H9 (cell line): ENCODE results near the gene STIM2. TPM values are rescaled to one million over a fixed set of nuclear protein-coding genes. Genes with fewer than 3 reads are reported as not detected.

Experiments
- DNase-seq: peaks from one replicate; pipeline ENCODE4 v3.0.0-alpha.2; 2017
- H2AFZ ChIP-seq: one replicate; pipeline ENCODE4 v1.6.1; 2013; ENCODE audit warnings: mild to moderate bottlenecking, low read length, control low read depth, moderate library complexity
- H2AK5ac ChIP-seq: 2 replicates; pipeline ENCODE4 v1.6.1; 2013; ENCODE audit warnings: low read length, control low read depth, mixed read lengths; ENCODE audit not compliant: insufficient read length
- H2BK120ac ChIP-seq: one replicate; pipeline ENCODE4 v1.6.1; 2013; ENCODE audit warnings: low read depth, mild to moderate bottlenecking, low read length, control low read depth, inconsistent platforms; ENCODE audit not compliant: poor library complexity, severe bottlenecking
- H2BK12ac ChIP-seq: 2 replicates; pipeline ENCODE4 v1.6.1; 2013; ENCODE audit warnings: low read length, control low read depth, mixed read lengths, low read depth; ENCODE audit not compliant: insufficient read length
- H2BK15ac ChIP-seq: 2 replicates; pipeline ENCODE4 v1.6.1; 2013; ENCODE audit warnings: low read depth, low read length, control low read depth
- H2BK20ac ChIP-seq: one replicate; pipeline ENCODE4 v1.6.1; 2013; ENCODE audit warnings: low read depth, mild to moderate bottlenecking, low read length, control low read depth, inconsistent platforms; ENCODE audit not compliant: poor library complexity, severe bottlenecking
- H2BK5ac ChIP-seq: 2 replicates; pipeline ENCODE4 v1.6.1; 2013; ENCODE audit warnings: low read length, control low read depth, mixed read lengths; ENCODE audit not compliant: insufficient read length
- H3K14ac ChIP-seq: 2 replicates; pipeline ENCODE4 v1.6.1; 2013; ENCODE audit warnings: low read length, control low read depth; ENCODE audit not compliant: insufficient read depth
- H3K18ac ChIP-seq: 2 replicates; pipeline ENCODE4 v1.6.1; 2013; ENCODE audit warnings: low read depth, mild to moderate bottlenecking, mixed read lengths, low read length, control low read depth; ENCODE audit not compliant: insufficient read length
- H3K23ac ChIP-seq: 2 replicates; pipeline ENCODE4 v1.6.1; 2013; ENCODE audit warnings: low read length, control low read depth, mixed read lengths, low read depth; ENCODE audit not compliant: insufficient read length
- H3K23me2 ChIP-seq: 2 replicates; pipeline ENCODE4 v1.6.1; 2013; ENCODE audit warnings: low read depth, mild to moderate bottlenecking, mixed read lengths, low read length, control low read depth; ENCODE audit not compliant: insufficient read length, poor library complexity, severe bottlenecking
- H3K27ac ChIP-seq: 2 replicates; pipeline ENCODE4 v1.5.1; 2013; ENCODE audit warnings: low read length, control low read depth, mixed read lengths, low read depth; ENCODE audit not compliant: insufficient read length
- H3K27me3 ChIP-seq: 2 replicates; pipeline ENCODE4 v1.6.1; 2013; ENCODE audit warnings: low read length, control low read depth, inconsistent platforms; ENCODE audit not compliant: insufficient read depth
- H3K4ac ChIP-seq: 2 replicates; pipeline ENCODE4 v1.6.1; 2013; ENCODE audit warnings: low read depth, mild to moderate bottlenecking, control low read depth, inconsistent platforms, low read length, moderate library complexity
- H3K4me1 ChIP-seq: 2 replicates; pipeline ENCODE4 v1.6.1; 2013; ENCODE audit warnings: low read length, control low read depth, inconsistent platforms; ENCODE audit not compliant: insufficient read depth
- H3K4me2 ChIP-seq: 2 replicates; pipeline ENCODE4 v1.6.1; 2013; ENCODE audit warnings: low read length, control low read depth, mixed read lengths; ENCODE audit not compliant: insufficient read length, insufficient read depth
- H3K56ac ChIP-seq: 2 replicates; pipeline ENCODE4 v1.6.1; 2013; ENCODE audit warnings: low read depth, mild to moderate bottlenecking, mixed read lengths, low read length, control low read depth; ENCODE audit not compliant: insufficient read length
- H3K79me1 ChIP-seq: 2 replicates; pipeline ENCODE4 v1.6.1; 2013; ENCODE audit warnings: low read depth, mild to moderate bottlenecking, moderate library complexity, low read length, control low read depth, inconsistent platforms; ENCODE audit not compliant: insufficient read depth, poor library complexity, severe bottlenecking
- H3K79me2 ChIP-seq: 2 replicates; pipeline ENCODE4 v1.6.1; 2013; ENCODE audit warnings: low read length, control low read depth, inconsistent platforms; ENCODE audit not compliant: insufficient read depth
- H3K9ac ChIP-seq: 2 replicates; pipeline ENCODE4 v1.6.1; 2013; ENCODE audit warnings: low read length, control low read depth, mixed read lengths; ENCODE audit not compliant: insufficient read length; ENCODE audit errors: extremely low read depth
- H3K9me3 ChIP-seq: one replicate; pipeline ENCODE4 v1.6.1; 2013; ENCODE audit warnings: low read depth, low read length, inconsistent platforms; ENCODE audit not compliant: control insufficient read depth
- H3T11ph ChIP-seq: one replicate; pipeline ENCODE4 v1.6.1; 2013; ENCODE audit warnings: mild to moderate bottlenecking, low read length, control low read depth, inconsistent platforms
- H4K20me1 ChIP-seq: one replicate; pipeline ENCODE4 v1.6.1; 2013; ENCODE audit not compliant: control insufficient read depth, insufficient read length, insufficient read depth
- H4K5ac ChIP-seq: 2 replicates; pipeline ENCODE4 v1.6.1; 2013; ENCODE audit warnings: low read depth, mild to moderate bottlenecking, mixed read lengths, low read length, control low read depth; ENCODE audit not compliant: insufficient read length
- H4K8ac ChIP-seq: replicated peaks from 2 replicates; pipeline ENCODE4 v1.6.1; 2013; ENCODE audit warnings: low read length, control low read depth, mixed read lengths, low read depth; ENCODE audit not compliant: insufficient read length
- H4K91ac ChIP-seq: 2 replicates; pipeline ENCODE4 v1.6.1; 2013; ENCODE audit warnings: low read depth, mild to moderate bottlenecking, moderate library complexity, mixed read lengths, low read length, control low read depth; ENCODE audit not compliant: insufficient read length
- H3K27ac Mint-ChIP-seq, 3 experiments: 2 replicates in 2 of 3; 3 replicates in 1 of 3; pipeline ENCODE4 v1.8.0; 2020 to 2021; ENCODE audit warnings: mixed read lengths in 3 of 3, mild to moderate bottlenecking in 1 of 3, moderate library complexity in 1 of 3
- H3K27me3 Mint-ChIP-seq: 2 replicates; pipeline ENCODE4 v1.8.0; 2021; ENCODE audit warnings: low read depth, mild to moderate bottlenecking, moderate library complexity, mixed read lengths
- H3K36me3 Mint-ChIP-seq, 3 experiments: 2 replicates in 2 of 3; 3 replicates in 1 of 3; pipeline ENCODE4 v1.8.0; 2020 to 2021; ENCODE audit warnings: low read depth in 3 of 3, mixed read lengths in 3 of 3; ENCODE audit not compliant: insufficient read depth in 1 of 3
- H3K4me1 Mint-ChIP-seq, 2 experiments: 2 replicates each; pipeline ENCODE4 v1.8.0; 2020; ENCODE audit warnings: mixed read lengths in 2 of 2
- H3K4me3 Mint-ChIP-seq, 2 experiments: 2 replicates in 1 of 2; 3 replicates in 1 of 2; pipeline ENCODE4 v1.8.0; 2020 to 2021; ENCODE audit warnings: mild to moderate bottlenecking in 2 of 2, mixed read lengths in 2 of 2, moderate library complexity in 1 of 2
- H3K9me3 Mint-ChIP-seq, 2 experiments: 2 replicates in 1 of 2; 3 replicates in 1 of 2; pipeline ENCODE4 v1.8.0; 2020; ENCODE audit warnings: mild to moderate bottlenecking in 2 of 2, mixed read lengths in 2 of 2, moderate library complexity in 1 of 2
- WGBS: extraction: QIAGEN DNeasy Blood & Tissue Kit; methylation state at CpG from one replicate; pipeline ENCODE4 v1.1.7; 2013; ENCODE audit warnings: missing lambda C conversion rate, low lambda C conversion rate, mixed read lengths; ENCODE audit not compliant: insufficient read length; ENCODE audit errors: extremely low coverage; 5-methylcytosine and 5-hydroxymethylcytosine counted together
- total RNA-seq: library from RNA; stranded (reverse); gene quantifications from 2 replicates; pipeline ENCODE4 v1.2.1, GENCODE V29; 2021
- TF ChIP-seq, protein P1 (sequence below): fragments of 200-600 bp; sonication (generic); conservative IDR thresholded peaks from 3 replicates; pipeline ENCODE4 v1.8.0; 2021; ENCODE audit warnings: antibody characterized with exemption, mild to moderate bottlenecking

Gene STIM2
- total RNA-seq, 1 experiment from 2014 or later: 26.2 TPM

DNA sequence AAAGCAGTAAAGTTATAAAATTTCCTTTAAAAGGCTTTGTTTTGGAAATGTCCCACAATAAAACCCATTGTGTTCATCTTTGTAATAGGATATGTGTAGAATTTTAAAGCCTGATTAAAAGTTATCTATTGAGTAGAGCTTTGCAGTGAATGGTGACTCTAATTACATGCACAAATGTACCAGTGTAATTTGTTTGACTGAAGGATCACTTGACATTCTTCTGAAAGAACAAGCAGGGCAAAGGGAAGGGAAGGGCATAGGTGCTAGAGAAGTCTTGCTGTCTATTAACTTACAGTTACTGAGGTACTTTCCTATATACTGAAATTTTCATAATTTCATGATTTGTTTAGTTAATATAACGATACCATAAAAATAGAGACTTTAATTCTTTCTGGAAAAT is 70.8 kb downstream of the STIM2 start:
- H2BK15ac ChIP-seq: no peak overlapping the region
- H2AFZ ChIP-seq: no peak overlapping the region
- H4K91ac ChIP-seq: no peak overlapping the region
- H2BK5ac ChIP-seq: no peak overlapping the region
- no peak overlapping the region for H2BK12ac ChIP-seq
- Mint-ChIP-seq H3K9me3 (0 out of 5 replicates have a peak, but pooled peaks cover 0 to 2% of the 10 kb centered on the region in 2 experiments), H3K36me3 (no peaks in the 10 kb centered on the region; a peak in 1 of 7 replicates), H3K4me1 (peaks cover 8 to 9% of the 10 kb centered on the region in 2 experiments), H3K27me3 (no peaks in the 10 kb centered on the region), H3K4me3 (no peak overlapping the region), H3K27ac (no peak overlapping the region)
- H4K5ac ChIP-seq: no peak overlapping the region
- H3K4me2 ChIP-seq: no peak overlapping the region
- H3K56ac ChIP-seq: no peak overlapping the region
- H3T11ph ChIP-seq: no peak overlapping the region
- no CpG with 5 or more reads among the region's 1 CpG for WGBS
- no peaks in the 10 kb centered on the region for H3K79me2 ChIP-seq
- no peaks in the 10 kb centered on the region for H4K20me1 ChIP-seq
- no peaks in the 10 kb centered on the region for H3K27me3 ChIP-seq
- H3K4me1 ChIP-seq: no peaks in the 10 kb centered on the region
- H2BK20ac ChIP-seq: no peak overlapping the region
- no peak overlapping the region for H3K14ac ChIP-seq
- no peak overlapping the region for H3K4ac ChIP-seq
- H3K23me2 ChIP-seq: no peaks in the 10 kb centered on the region
- TF ChIP-seq, protein P1, sequence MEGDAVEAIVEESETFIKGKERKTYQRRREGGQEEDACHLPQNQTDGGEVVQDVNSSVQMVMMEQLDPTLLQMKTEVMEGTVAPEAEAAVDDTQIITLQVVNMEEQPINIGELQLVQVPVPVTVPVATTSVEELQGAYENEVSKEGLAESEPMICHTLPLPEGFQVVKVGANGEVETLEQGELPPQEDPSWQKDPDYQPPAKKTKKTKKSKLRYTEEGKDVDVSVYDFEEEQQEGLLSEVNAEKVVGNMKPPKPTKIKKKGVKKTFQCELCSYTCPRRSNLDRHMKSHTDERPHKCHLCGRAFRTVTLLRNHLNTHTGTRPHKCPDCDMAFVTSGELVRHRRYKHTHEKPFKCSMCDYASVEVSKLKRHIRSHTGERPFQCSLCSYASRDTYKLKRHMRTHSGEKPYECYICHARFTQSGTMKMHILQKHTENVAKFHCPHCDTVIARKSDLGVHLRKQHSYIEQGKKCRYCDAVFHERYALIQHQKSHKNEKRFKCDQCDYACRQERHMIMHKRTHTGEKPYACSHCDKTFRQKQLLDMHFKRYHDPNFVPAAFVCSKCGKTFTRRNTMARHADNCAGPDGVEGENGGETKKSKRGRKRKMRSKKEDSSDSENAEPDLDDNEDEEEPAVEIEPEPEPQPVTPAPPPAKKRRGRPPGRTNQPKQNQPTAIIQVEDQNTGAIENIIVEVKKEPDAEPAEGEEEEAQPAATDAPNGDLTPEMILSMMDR: no peak
- no peaks in the 10 kb centered on the region for H3K9me3 ChIP-seq
- no peak overlapping the region for H2BK120ac ChIP-seq
- H3K79me1 ChIP-seq: no peaks in the 10 kb centered on the region
- H3K23ac ChIP-seq: no peak overlapping the region
- no peak overlapping the region for H4K8ac ChIP-seq
- DNase-seq: no peak
- no peak overlapping the region for H3K9ac ChIP-seq
- no peak overlapping the region for H2AK5ac ChIP-seq
- H3K18ac ChIP-seq: no peak overlapping the region
- no peak overlapping the region for H3K27ac ChIP-seq
